IMR-90 (cell line): Measurements from ENCODE around the gene CYP2W1. TPM values are rescaled to one million over a fixed set of nuclear protein-coding genes. Genes with fewer than 3 reads are reported as not detected.

Experiments
- ATAC-seq: fragments of 200-7000 bp; cut with Tn5 transposase; 2 replicates; pipeline ENCODE4 v1.9.1; 2020; ENCODE audit warnings: low read depth, mild to moderate bottlenecking, moderate library complexity
- BruUV-seq: library from RNA; stranded (reverse); fragments of 400-500 nt; replicated peaks from 2 replicates; lab custom pipeline; 2021; lab: Mats Ljungman, UMichigan
- CTCF ChIA-PET: fragments of 300-600 bp; formaldehyde crosslinking; extraction: SDS; loops from one replicate; lab custom pipeline; 2021; ENCODE audit warnings: antibody characterized with exemption; lab: Yijun Ruan, JAX
- POLR2A ChIA-PET: fragments of 300-600 bp; sonication (Branson Sonifier 250); formaldehyde crosslinking; loops from one replicate; lab custom pipeline; 2022; ENCODE audit warnings: antibody characterized with exemption; ENCODE audit not compliant: unreplicated experiment; lab: Charles Lee
- DNase-seq: peaks from one replicate; pipeline ENCODE4 v3.0.0; 2013
- H2AFZ ChIP-seq: replicated peaks from 2 replicates; pipeline ENCODE3; 2013; ENCODE audit warnings: low read length, mild to moderate bottlenecking; ENCODE audit not compliant: poor library complexity
- H2AK5ac ChIP-seq: 2 replicates; pipeline ENCODE4 v1.6.1; 2013; ENCODE audit warnings: low read depth, low read length, inconsistent platforms
- H2AK9ac ChIP-seq: replicated peaks from 2 replicates; pipeline ENCODE3; 2013; ENCODE audit warnings: mild to moderate bottlenecking, low read depth, low read length, moderate library complexity; ENCODE audit not compliant: poor library complexity
- H2BK120ac ChIP-seq: 2 replicates; pipeline ENCODE4 v1.6.1; 2013; ENCODE audit warnings: low read depth, low read length, inconsistent platforms
- H2BK15ac ChIP-seq: 3 replicates; pipeline ENCODE4 v1.6.1; 2013; ENCODE audit warnings: low read depth, low read length, inconsistent platforms
- H2BK20ac ChIP-seq: 2 replicates; pipeline ENCODE4 v1.6.1; 2013; ENCODE audit warnings: low read depth, mild to moderate bottlenecking, inconsistent platforms, low read length, moderate library complexity
- H2BK5ac ChIP-seq: 2 replicates; pipeline ENCODE4 v1.6.1; 2013; ENCODE audit warnings: mild to moderate bottlenecking, low read depth, low read length, inconsistent platforms; ENCODE audit not compliant: poor library complexity, severe bottlenecking
- H3K14ac ChIP-seq: replicated peaks from 2 replicates; pipeline ENCODE4 v1.6.1; 2013; ENCODE audit warnings: low read depth, low read length, inconsistent platforms
- H3K18ac ChIP-seq: 2 replicates; pipeline ENCODE4 v1.6.1; 2013; ENCODE audit warnings: low read depth, low read length, control low read depth
- H3K23ac ChIP-seq: 2 replicates; pipeline ENCODE4 v1.6.1; 2013; ENCODE audit warnings: low read depth, low read length, inconsistent platforms
- H3K27ac ChIP-seq: 2 replicates; pipeline ENCODE4 v1.5.1; 2013; ENCODE audit warnings: mild to moderate bottlenecking, control low read depth, low read length; ENCODE audit not compliant: insufficient read depth
- H3K27me3 ChIP-seq: 2 replicates; pipeline ENCODE4 v1.6.1; 2013; ENCODE audit warnings: low read length; ENCODE audit not compliant: control insufficient read depth, insufficient read depth
- H3K36me3 ChIP-seq: 2 replicates; pipeline ENCODE4 v1.6.1; 2013; ENCODE audit warnings: low read length, mixed read lengths; ENCODE audit not compliant: control insufficient read depth, insufficient read depth
- H3K4ac ChIP-seq: 2 replicates; pipeline ENCODE4 v1.6.1; 2013; ENCODE audit warnings: low read depth, low read length, inconsistent platforms
- H3K4me1 ChIP-seq: 2 replicates; pipeline ENCODE4 v1.6.1; 2013; ENCODE audit warnings: low read length, mixed read lengths; ENCODE audit not compliant: control insufficient read depth, insufficient read depth
- H3K4me2 ChIP-seq: 2 replicates; pipeline ENCODE4 v1.6.1; 2013; ENCODE audit warnings: low read depth, mild to moderate bottlenecking, control low read depth, low read length, moderate library complexity
- H3K4me3 ChIP-seq: 2 replicates; pipeline ENCODE4 v1.5.1; 2013; ENCODE audit warnings: low read depth, mild to moderate bottlenecking, control low read depth, low read length, moderate library complexity; ENCODE audit not compliant: insufficient read depth
- H3K56ac ChIP-seq: 2 replicates; pipeline ENCODE4 v1.6.1; 2013; ENCODE audit warnings: low read length, inconsistent platforms; ENCODE audit not compliant: insufficient read depth; ENCODE audit errors: extremely low read depth
- H3K79me1 ChIP-seq, 2 experiments: 2 replicates each; pipeline ENCODE4 v1.6.1; 2013; ENCODE audit warnings: low read length in 2 of 2, inconsistent platforms in 1 of 2, low read depth in 1 of 2
- H3K9ac ChIP-seq: 2 replicates; pipeline ENCODE4 v1.6.1; 2013; ENCODE audit warnings: low read depth, low read length, control low read depth
- H3K9me1 ChIP-seq: 2 replicates; pipeline ENCODE4 v1.6.1; 2013; ENCODE audit warnings: low read length, inconsistent platforms; ENCODE audit not compliant: insufficient read depth
- H3K9me3 ChIP-seq: 2 replicates; pipeline ENCODE4 v1.6.1; 2013; ENCODE audit warnings: low read length; ENCODE audit not compliant: control insufficient read depth, insufficient read depth
- H4K20me1 ChIP-seq: 2 replicates; pipeline ENCODE4 v1.6.1; 2013; ENCODE audit warnings: low read length, inconsistent platforms; ENCODE audit not compliant: insufficient read depth
- H4K5ac ChIP-seq: 2 replicates; pipeline ENCODE4 v1.6.1; 2013; ENCODE audit warnings: mild to moderate bottlenecking, low read depth, low read length, control low read depth
- H4K8ac ChIP-seq, 2 experiments: 2 replicates each; pipeline ENCODE4 v1.6.1; 2013; ENCODE audit warnings: low read depth in 2 of 2, low read length in 2 of 2, control low read depth in 1 of 2, inconsistent platforms in 1 of 2
- H4K91ac ChIP-seq: 2 replicates; pipeline ENCODE4 v1.6.1; 2013; ENCODE audit warnings: low read depth, low read length, inconsistent platforms; ENCODE audit not compliant: insufficient read depth
- BHLHE40 ChIP-seq: fragments of 150-350 bp; IDR thresholded peaks from 2 replicates; pipeline ENCODE4 v1.6.1; 2016; ENCODE audit warnings: mild to moderate bottlenecking, low read depth, low read length
- CEBPB ChIP-seq: IDR thresholded peaks from 2 replicates; pipeline ENCODE4 v1.6.1; 2012; ENCODE audit warnings: low read depth, low read length, improper control_type of control experiment
- FOS ChIP-seq: fragments of 150-350 bp; IDR thresholded peaks from 2 replicates; pipeline ENCODE4 v1.6.1; 2016; ENCODE audit warnings: low read depth, low read length
- RAD21 ChIP-seq: IDR thresholded peaks from 2 replicates; pipeline ENCODE4 v1.6.1; 2012; ENCODE audit warnings: low read length, improper control_type of control experiment
- USF2 ChIP-seq: fragments of 150-350 bp; IDR thresholded peaks from 2 replicates; pipeline ENCODE4 v1.6.1; 2017; ENCODE audit warnings: mild to moderate bottlenecking, antibody characterized with exemption, low read length, low read depth
- WGBS, 2 experiments: methylation state at CpG; one replicate each; pipeline versions ENCODE4 v1.1.5 to v1.1.7; 2013; ENCODE audit warnings: missing lambda C conversion rate in 2 of 2; ENCODE audit not compliant: insufficient read length in 1 of 2; ENCODE audit errors: extremely low coverage in 2 of 2; 5-methylcytosine and 5-hydroxymethylcytosine counted together
- dilution Hi-C: fragments of 300-500 bp; cut with HindIII; formaldehyde crosslinking; loops from one replicate; pipeline ENCODE4 v1.14.3; 2018; ENCODE audit warnings: low sequenced_read_pairs; ENCODE audit not compliant: unreplicated experiment
- in situ Hi-C: fragments of 300-500 bp; cut with MboI; formaldehyde crosslinking; loops from 3 replicates; pipeline ENCODE4 v1.14.3; 2019; ENCODE audit warnings: low sequenced_read_pairs, inconsistent platforms, mixed read lengths
- intact Hi-C: fragments of 100-400 bp; cut with micrococcal nuclease; formaldehyde crosslinking; loops from 2 replicates; pipeline ENCODE4 v1.10.0; 2022
- polyA plus RNA-seq, 3 experiments: library from polyadenylated mRNA; depleted of rRNA; stranded (reverse); fragments of >200 nt; gene quantifications; 2 replicates each; pipeline ENCODE4 v1.2.3, GENCODE V29; 2012; ENCODE audit warnings: low replicate concordance in 1 of 3
- total RNA-seq: library from RNA; depleted of rRNA; stranded (reverse); fragments of >200 nt; gene quantifications from 2 replicates; pipeline ENCODE4 v1.2.3, GENCODE V29; 2012

The CYP2W1 gene
- total and polyA plus RNA-seq, 2 of the 4 experiments (the other 2 are of a cell fraction), result not detected

GRCh38 chr7:994592-995308 is 11.8 kb downstream of the CYP2W1 start:
- no peak overlapping the region for H3K9ac ChIP-seq
- H3K4ac ChIP-seq, result no peak overlapping the region
- H3K4me3 ChIP-seq, result no peak overlapping the region
- no peak overlapping the region for H2BK5ac ChIP-seq
- no peak overlapping the region for H2BK20ac ChIP-seq
- DNase-seq (no peak), ATAC-seq (no peak)
- H3K14ac ChIP-seq, result no peak overlapping the region
- H3K4me2 ChIP-seq, result no peak overlapping the region
- no peaks in the 10 kb centered on the region for H3K4me1 ChIP-seq
- in situ Hi-C loops, result loop anchor here (5.0 to 10.0 kb wide), 2 partner anchors 68 to 180 kb away; no protein-coding TSS in a partner anchor
- BruUV-seq, result no TSS peak
- WGBS, 2 experiments, result 64% methylated on average over 18 of the region's 28 CpGs; no CpG with 5 or more reads in 1 of the 2 experiments
- H3K56ac ChIP-seq, result no peak overlapping the region
- no peak overlapping the region for H3K27ac ChIP-seq
- H3K9me3 ChIP-seq, result no peaks in the 10 kb centered on the region
- H4K91ac ChIP-seq, result no peak overlapping the region
- TF ChIP-seq CEBPB, result no peak
- no peak for TF ChIP-seq RAD21
- no peak for TF ChIP-seq FOS
- TF ChIP-seq USF2, result no peak
- no peak for TF ChIP-seq BHLHE40
- CTCF ChIA-PET, result interaction anchor here (2.6 to 3.7 kb wide), 2 partner anchors 65 to 71 kb away, joined by 25 to 60 read pairs; no protein-coding TSS in a partner anchor
- peaks cover 9% of the 10 kb centered on the region for H4K20me1 ChIP-seq
- no peak overlapping the region for H2BK120ac ChIP-seq
- no peak overlapping the region for H2BK15ac ChIP-seq
- POLR2A ChIA-PET, result no interaction called here
- H4K5ac ChIP-seq, result no peak overlapping the region
- dilution Hi-C loops, result no loop called here
- peaks cover 7% of the 10 kb centered on the region; the same call in 1 of the 2 replicates for H3K36me3 ChIP-seq
- H3K27me3 ChIP-seq, result no peaks in the 10 kb centered on the region
- H3K18ac ChIP-seq, result no peak overlapping the region
- intact Hi-C loops, result no loop called here
- no peak overlapping the region for H4K8ac ChIP-seq
- no peak overlapping the region for H3K23ac ChIP-seq
- no peak overlapping the region for H2AK5ac ChIP-seq
- no peaks in the 10 kb centered on the region for H3K79me1 ChIP-seq
- no peak overlapping the region for H2AFZ ChIP-seq
- no peaks in the 10 kb centered on the region for H3K9me1 ChIP-seq
- no peak overlapping the region for H2AK9ac ChIP-seq
